B cell (primary cell): ENCODE results near the gene DND1. TPM values are rescaled to one million over a fixed set of nuclear protein-coding genes. Genes with fewer than 3 reads are reported as not detected.

Source experiments
- ATAC-seq: fragments of 200-7000 bp; cut with Tn5 transposase; one replicate; pipeline ENCODE4 v1.10.0; 2021; ENCODE audit warnings: low read depth, mild to moderate bottlenecking, moderate number of reproducible peaks, moderate library complexity
- CTCF ChIA-PET: fragments of 350-600 bp; sonication (Branson Sonifier 250); formaldehyde crosslinking; loops from one replicate; lab custom pipeline; 2021; ENCODE audit warnings: antibody characterized with exemption, inconsistent platforms; lab: Charles Lee
- POLR2A ChIA-PET: fragments of 350-600 bp; sonication (Branson Sonifier 250); formaldehyde crosslinking; loops from one replicate; lab custom pipeline; 2021; ENCODE audit warnings: antibody characterized with exemption; lab: Charles Lee
- DNase-seq: peaks from one replicate; pipeline ENCODE4 v3.0.0; 2013
- H2AFZ ChIP-seq: 2 replicates; pipeline ENCODE4 v1.6.1; 2012; ENCODE audit warnings: mild to moderate bottlenecking, low read depth, low read length; ENCODE audit not compliant: insufficient read depth, poor library complexity, severe bottlenecking
- H3K27ac ChIP-seq, 2 donors: 1 replicate in 1 of 2; 2 replicates in 1 of 2; pipeline ENCODE4 v1.5.1; 2012 to 2013; ENCODE audit warnings: low read length in 2 of 2, mild to moderate bottlenecking in 2 of 2, moderate library complexity in 1 of 2
- H3K27me3 ChIP-seq, 4 experiments: fragments of 200-600 bp in 1 of 4; sonication (generic) in 1 of 4; replicated peaks in 1 of 4; 1 replicate in 2 of 4; 2 replicates in 2 of 4; pipeline versions ENCODE4 v1.6.1 to v1.7.0; 2013 to 2016; ENCODE audit warnings: low read length in 3 of 4, mild to moderate bottlenecking in 2 of 4, mixed read lengths in 1 of 4, moderate library complexity in 1 of 4; ENCODE audit not compliant: insufficient read depth in 4 of 4, control insufficient read depth in 3 of 4; ENCODE audit errors: control extremely low read depth in 1 of 4
- H3K36me3 ChIP-seq, 2 experiments: replicated peaks in 1 of 2; 1 replicate in 1 of 2; 2 replicates in 1 of 2; pipeline versions ENCODE4 v1.6.1 to v1.7.1; 2013; ENCODE audit warnings: low read length in 1 of 2; ENCODE audit not compliant: insufficient read depth in 2 of 2, control insufficient read depth in 1 of 2; ENCODE audit errors: control extremely low read depth in 1 of 2, extremely low read depth in 1 of 2
- H3K4me1 ChIP-seq, 2 donors: fragments of 200-600 bp in 1 of 2; sonication (generic) in 1 of 2; 1 replicate in 1 of 2; 2 replicates in 1 of 2; pipeline versions ENCODE4 v1.5.1 to v1.6.1; 2013 to 2017; ENCODE audit warnings: low read length in 2 of 2; ENCODE audit not compliant: control insufficient read depth in 2 of 2, insufficient read depth in 2 of 2
- H3K4me2 ChIP-seq: replicated peaks from 2 replicates; pipeline ENCODE3; 2012; ENCODE audit warnings: mild to moderate bottlenecking, low read depth, low read length; ENCODE audit not compliant: poor library complexity, severe bottlenecking
- H3K4me3 ChIP-seq, 5 experiments: fragments of 200-600 bp in 1 of 5; sonication (generic) in 1 of 5; 1 replicate in 3 of 5; 2 replicates in 2 of 5; pipeline versions ENCODE4 v1.5.1 to v1.7.0; 2011 to 2016; ENCODE audit warnings: low read length in 4 of 5, mild to moderate bottlenecking in 4 of 5, low read depth in 2 of 5, control low read depth in 1 of 5, moderate library complexity in 1 of 5; ENCODE audit not compliant: insufficient read depth in 1 of 5; ENCODE audit errors: control extremely low read depth in 1 of 5, extremely low read depth in 1 of 5
- H3K79me2 ChIP-seq: fragments of 200-600 bp; sonication (generic); one replicate; pipeline ENCODE4 v1.6.0; 2016; ENCODE audit warnings: low read length; ENCODE audit not compliant: control insufficient read depth, insufficient read depth
- H3K9ac ChIP-seq: fragments of 200-600 bp; sonication (generic); 2 replicates; pipeline ENCODE4 v1.6.1; 2017; ENCODE audit warnings: mild to moderate bottlenecking, low read length, moderate library complexity
- H3K9me3 ChIP-seq, 3 donors: one replicate each; pipeline versions ENCODE4 v1.6.1 to v1.7.1; 2013; ENCODE audit warnings: low read length in 2 of 3; ENCODE audit not compliant: control insufficient read depth in 2 of 3, insufficient read depth in 1 of 3; ENCODE audit errors: control extremely low read depth in 1 of 3
- H4K20me1 ChIP-seq: 2 replicates; pipeline ENCODE4 v1.6.0; 2012; ENCODE audit warnings: mild to moderate bottlenecking, low read length; ENCODE audit not compliant: insufficient read depth, control insufficient read depth, poor library complexity, severe bottlenecking
- H3K27ac Mint-ChIP-seq: one replicate; pipeline ENCODE4 v1.8.0; 2021; ENCODE audit warnings: mixed read lengths
- H3K27me3 Mint-ChIP-seq: one replicate; pipeline ENCODE4 v1.8.0; 2021; ENCODE audit warnings: mixed read lengths
- H3K4me1 Mint-ChIP-seq: one replicate; pipeline ENCODE4 v1.8.0; 2021; ENCODE audit warnings: mixed read lengths
- H3K4me3 Mint-ChIP-seq: one replicate; pipeline ENCODE4 v1.8.0; 2021; ENCODE audit warnings: mixed read lengths
- H3K9me3 Mint-ChIP-seq: one replicate; pipeline ENCODE4 v1.8.0; 2022; ENCODE audit warnings: mixed read lengths; ENCODE audit not compliant: insufficient read depth
- EZH2 ChIP-seq: IDR thresholded peaks from 2 replicates; pipeline ENCODE4 v1.6.1; 2012; ENCODE audit warnings: borderline replicate concordance, low read depth, mild to moderate bottlenecking, moderate library complexity, low read length; ENCODE audit not compliant: insufficient read depth, poor library complexity, severe bottlenecking
- WGBS: methylation state at CpG from one replicate; pipeline ENCODE4 v1.1.5; 2013; ENCODE audit warnings: missing lambda C conversion rate; ENCODE audit not compliant: insufficient coverage; 5-methylcytosine and 5-hydroxymethylcytosine counted together
- intact Hi-C: fragments of 100-400 bp; cut with micrococcal nuclease; formaldehyde crosslinking; loops from one replicate; pipeline ENCODE4 v1.10.0; 2022
- polyA plus RNA-seq: library from polyadenylated mRNA; depleted of rRNA; stranded (reverse); fragments of >200 nt; gene quantifications from 2 replicates; pipeline ENCODE4 v1.2.3, GENCODE V29; 2012
- total RNA-seq, 2 donors: library from RNA; stranded (reverse); fragments of 120-200 nt in 1 of 2; gene quantifications; 1 replicate in 1 of 2; 2 replicates in 1 of 2; pipeline versions ENCODE4 v1.2.3 to v1.2.4, GENCODE V29; 2013 to 2022
- TF ChIP-seq, protein P1 (sequence below): fragments of 200-600 bp; IDR thresholded peaks from one replicate; pipeline ENCODE4 v1.8.0; 2022; ENCODE audit warnings: antibody characterized with exemption, mild to moderate bottlenecking

The DND1 gene
- total and polyA plus RNA-seq, 2 donors (not counting 1 experiment from before 2014, with no cell fraction given): 3.0 to 3.6 TPM

DNA sequence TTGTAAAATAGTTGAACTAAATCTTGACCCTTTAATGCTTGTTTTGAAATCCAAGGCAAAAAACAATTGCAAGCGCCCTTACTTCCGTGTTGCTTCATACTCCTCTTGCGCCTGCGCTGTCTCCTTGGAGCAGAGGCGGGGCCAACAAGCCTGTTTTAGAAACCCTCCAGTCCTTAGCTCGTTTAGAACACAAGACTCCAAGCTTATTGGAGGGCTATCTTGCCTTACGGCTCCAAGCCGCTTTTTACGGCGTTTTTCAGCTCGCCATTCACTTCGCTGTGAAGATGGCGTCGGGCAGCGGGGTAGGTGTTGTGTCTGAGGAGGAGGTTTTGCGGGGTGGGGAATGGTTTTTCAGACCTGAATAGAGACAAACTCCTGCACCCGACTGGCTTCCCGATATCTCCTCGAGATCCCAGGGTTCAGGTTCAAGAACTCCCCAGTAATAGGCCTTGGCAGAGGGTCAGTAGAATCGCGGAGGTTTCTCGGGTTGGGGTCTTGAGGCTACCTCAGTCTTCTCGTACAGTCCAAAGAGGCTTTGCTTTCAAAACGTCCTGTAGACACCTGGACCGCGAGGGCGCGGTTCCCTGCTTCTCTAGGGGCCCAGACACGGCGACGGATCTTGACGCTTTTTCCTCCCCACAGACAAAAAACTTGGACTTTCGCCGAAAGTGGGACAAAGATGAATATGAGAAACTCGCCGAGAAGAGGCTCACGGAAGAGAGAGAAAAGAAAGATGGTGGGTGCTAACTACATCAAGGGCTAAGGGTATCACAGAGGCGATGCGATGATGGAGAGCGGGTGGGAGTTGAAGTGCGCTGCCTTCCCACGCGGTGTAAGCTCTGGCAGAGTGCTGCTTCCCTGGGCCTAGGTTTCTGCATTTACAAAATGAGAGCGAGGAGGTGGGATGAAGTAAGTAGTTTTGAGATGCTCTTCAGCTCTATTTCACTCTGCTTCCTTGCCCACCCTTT is 27.1 kb upstream of the DND1 start, which contains the start of gene ZMAT2:
ZMAT2 (plus strand) TSS at position 271 of the 968 bp plus-strand sequence; CDS start at position 285, 14 bp downstream.
- peak within 1 kb of the TSS; percentile 78 for H2AFZ ChIP-seq
- intact Hi-C loops: loop anchor here (1.0 to 5.0 kb wide), 8 partner anchors 9 to 299 kb away; partner anchors contain the start of genes ANKHD1, APBB3, EIF4EBP3 and HARS1

More for the DNA sequence above, 27.1 kb upstream of the DND1 start, which contains the start of gene ZMAT2:
- TF ChIP-seq, protein P1, sequence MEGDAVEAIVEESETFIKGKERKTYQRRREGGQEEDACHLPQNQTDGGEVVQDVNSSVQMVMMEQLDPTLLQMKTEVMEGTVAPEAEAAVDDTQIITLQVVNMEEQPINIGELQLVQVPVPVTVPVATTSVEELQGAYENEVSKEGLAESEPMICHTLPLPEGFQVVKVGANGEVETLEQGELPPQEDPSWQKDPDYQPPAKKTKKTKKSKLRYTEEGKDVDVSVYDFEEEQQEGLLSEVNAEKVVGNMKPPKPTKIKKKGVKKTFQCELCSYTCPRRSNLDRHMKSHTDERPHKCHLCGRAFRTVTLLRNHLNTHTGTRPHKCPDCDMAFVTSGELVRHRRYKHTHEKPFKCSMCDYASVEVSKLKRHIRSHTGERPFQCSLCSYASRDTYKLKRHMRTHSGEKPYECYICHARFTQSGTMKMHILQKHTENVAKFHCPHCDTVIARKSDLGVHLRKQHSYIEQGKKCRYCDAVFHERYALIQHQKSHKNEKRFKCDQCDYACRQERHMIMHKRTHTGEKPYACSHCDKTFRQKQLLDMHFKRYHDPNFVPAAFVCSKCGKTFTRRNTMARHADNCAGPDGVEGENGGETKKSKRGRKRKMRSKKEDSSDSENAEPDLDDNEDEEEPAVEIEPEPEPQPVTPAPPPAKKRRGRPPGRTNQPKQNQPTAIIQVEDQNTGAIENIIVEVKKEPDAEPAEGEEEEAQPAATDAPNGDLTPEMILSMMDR: no peak
- no peak for TF ChIP-seq EZH2
- peak; percentile 99 for ATAC-seq
- peaks cover 2 to 73% of the 10 kb centered on the region in 2 experiments for H3K36me3 ChIP-seq
- H4K20me1 ChIP-seq: no peaks in the 10 kb centered on the region
- POLR2A ChIA-PET: interaction anchor here (0.9 to 1.4 kb wide), 3 partner anchors 10 to 153 kb away, joined by 3 to 7 read pairs (median 4); partner anchors contain the start of genes EIF4EBP3, HARS1, HARS2 and SRA1
- peaks cover 21% of the 10 kb centered on the region for H3K79me2 ChIP-seq
- Mint-ChIP-seq H3K9me3 (no peaks in the 10 kb centered on the region), H3K27me3 (no peaks in the 10 kb centered on the region), H3K27ac (peak within 1 kb of the TSS; percentile 91), H3K4me1 (peaks cover 23% of the 10 kb centered on the region), H3K4me3 (peak within 1 kb of the TSS; percentile 96)
- H3K4me2 ChIP-seq: peak within 1 kb of the TSS; percentile 86
- H3K27me3 ChIP-seq: no peaks in the 10 kb centered on the region
- DNase-seq: peak; percentile 96
- H3K4me1 ChIP-seq: peaks cover 13 to 16% of the 10 kb centered on the region in 2 donors
- H3K9ac ChIP-seq: peak within 1 kb of the TSS; percentile 88
- peak within 1 kb of the TSS; percentile 58 to 97 (median 92) for H3K4me3 ChIP-seq
- H3K27ac ChIP-seq: peak within 1 kb of the TSS; percentile 46 to 77
- WGBS: 2% methylated on average over 29 of the region's 44 CpGs
- CTCF ChIA-PET: interaction anchor here (1.9 kb wide), 1 partner anchor 10 kb away, joined by 9 read pairs; no protein-coding TSS in a partner anchor
- no peaks in the 10 kb centered on the region for H3K9me3 ChIP-seq
